VCaP (cell line): ENCODE results near the gene NFIA.

Experiments used
- H3K27ac ChIP-seq: fragments of 450-650 bp; 2 replicates; pipeline ENCODE4 v1.5.1; 2017
- TF ChIP-seq, protein P1 (sequence below): fragments of 450-650 bp; conservative IDR thresholded peaks from 2 replicates; pipeline ENCODE4 v1.5.1; 2017; ENCODE audit warnings: mild to moderate bottlenecking, moderate library complexity

NFIA gene

GRCh38 chr1:61477301-61477700 lies 394.9 kb downstream of the NFIA start:
- H3K27ac ChIP-seq: no peak overlapping the region
- TF ChIP-seq, protein P1, sequence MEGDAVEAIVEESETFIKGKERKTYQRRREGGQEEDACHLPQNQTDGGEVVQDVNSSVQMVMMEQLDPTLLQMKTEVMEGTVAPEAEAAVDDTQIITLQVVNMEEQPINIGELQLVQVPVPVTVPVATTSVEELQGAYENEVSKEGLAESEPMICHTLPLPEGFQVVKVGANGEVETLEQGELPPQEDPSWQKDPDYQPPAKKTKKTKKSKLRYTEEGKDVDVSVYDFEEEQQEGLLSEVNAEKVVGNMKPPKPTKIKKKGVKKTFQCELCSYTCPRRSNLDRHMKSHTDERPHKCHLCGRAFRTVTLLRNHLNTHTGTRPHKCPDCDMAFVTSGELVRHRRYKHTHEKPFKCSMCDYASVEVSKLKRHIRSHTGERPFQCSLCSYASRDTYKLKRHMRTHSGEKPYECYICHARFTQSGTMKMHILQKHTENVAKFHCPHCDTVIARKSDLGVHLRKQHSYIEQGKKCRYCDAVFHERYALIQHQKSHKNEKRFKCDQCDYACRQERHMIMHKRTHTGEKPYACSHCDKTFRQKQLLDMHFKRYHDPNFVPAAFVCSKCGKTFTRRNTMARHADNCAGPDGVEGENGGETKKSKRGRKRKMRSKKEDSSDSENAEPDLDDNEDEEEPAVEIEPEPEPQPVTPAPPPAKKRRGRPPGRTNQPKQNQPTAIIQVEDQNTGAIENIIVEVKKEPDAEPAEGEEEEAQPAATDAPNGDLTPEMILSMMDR: no peak

- H3K27ac ChIP-seq: no peak overlapping the region
- TF ChIP-seq, protein P1: no peak
These were observed 398.0 kb downstream of the NFIA start for GRCh38 chr1:61480273-61480935.

GRCh38 chr1:61481315-61481715 lies 399.0 kb downstream of the NFIA start:
- TF ChIP-seq, protein P1: no peak
- no peak overlapping the region for H3K27ac ChIP-seq

- TF ChIP-seq, protein P1: no peak
- H3K27ac ChIP-seq: no peak overlapping the region
These were observed 399.9 kb downstream of the NFIA start for GRCh38 chr1:61482170-61482734.

- TF ChIP-seq, protein P1: no peak
- H3K27ac ChIP-seq: peak overlapping the region; percentile 20
These were observed 404.6 kb downstream of the NFIA start for GRCh38 chr1:61486783-61487536.

DNA sequence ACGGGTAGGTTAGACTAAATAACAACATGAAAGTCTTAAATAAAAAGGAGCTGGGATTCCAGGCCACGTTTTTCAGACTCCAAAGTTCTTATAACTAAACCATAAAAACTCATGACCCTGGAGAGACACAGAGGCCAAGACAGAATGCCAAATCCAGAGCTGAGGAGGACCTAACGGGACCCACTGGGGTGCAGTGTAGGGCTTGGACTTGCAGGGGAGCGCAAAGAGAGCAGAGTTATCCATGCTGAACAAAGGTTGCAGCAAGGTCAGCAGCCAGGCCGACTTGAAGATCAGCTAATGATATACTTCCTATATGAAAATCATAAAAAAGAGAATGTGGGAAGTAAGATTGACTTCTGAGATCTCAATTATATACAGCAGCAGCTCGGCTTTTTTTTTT lies 405.4 kb downstream of the NFIA start:
- H3K27ac ChIP-seq: no peak overlapping the region
- TF ChIP-seq, protein P1: no peak

- TF ChIP-seq, protein P1: no peak
- no peak overlapping the region for H3K27ac ChIP-seq
These were observed 408.6 kb downstream of the NFIA start for GRCh38 chr1:61490924-61491323.
